Measurements from ENCODE around the gene SDF4. TPM values are rescaled to one million over a fixed set of nuclear protein-coding genes. Genes with fewer than 3 reads are reported as not detected.

The SDF4 gene
- total and polyA plus RNA-seq, 2 of the 8 experiments (the other 6 are each of a cell fraction or from before 2014, with no cell fraction given) = 45.5 to 75.6 TPM

DNA sequence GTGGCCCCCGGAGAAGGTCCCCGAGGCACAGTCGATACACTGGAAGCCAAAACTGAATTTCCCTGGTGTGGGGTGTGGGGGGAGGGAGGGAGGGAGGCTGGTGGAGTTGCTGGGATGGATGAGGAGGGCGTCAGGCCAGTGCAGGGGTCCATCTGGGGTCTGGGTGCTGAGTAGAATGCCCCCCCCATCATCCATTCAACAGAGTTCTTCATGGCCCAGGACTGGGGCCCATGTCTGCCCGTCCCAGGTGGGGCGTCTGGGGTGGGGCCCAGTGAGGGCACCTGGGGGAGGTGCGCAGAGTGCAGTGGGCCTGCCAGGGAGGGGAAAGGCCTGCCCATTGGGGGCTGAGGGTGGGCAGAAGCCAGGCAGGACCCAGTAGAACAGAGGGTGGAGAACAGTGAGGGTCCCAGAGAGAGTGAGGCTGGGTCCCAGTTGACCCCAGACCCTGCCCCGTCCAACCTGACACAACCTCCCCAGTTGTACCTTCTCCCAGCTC, 27.3 kb downstream of the SDF4 start (continued):
- TF ChIP-seq, protein P1, sequence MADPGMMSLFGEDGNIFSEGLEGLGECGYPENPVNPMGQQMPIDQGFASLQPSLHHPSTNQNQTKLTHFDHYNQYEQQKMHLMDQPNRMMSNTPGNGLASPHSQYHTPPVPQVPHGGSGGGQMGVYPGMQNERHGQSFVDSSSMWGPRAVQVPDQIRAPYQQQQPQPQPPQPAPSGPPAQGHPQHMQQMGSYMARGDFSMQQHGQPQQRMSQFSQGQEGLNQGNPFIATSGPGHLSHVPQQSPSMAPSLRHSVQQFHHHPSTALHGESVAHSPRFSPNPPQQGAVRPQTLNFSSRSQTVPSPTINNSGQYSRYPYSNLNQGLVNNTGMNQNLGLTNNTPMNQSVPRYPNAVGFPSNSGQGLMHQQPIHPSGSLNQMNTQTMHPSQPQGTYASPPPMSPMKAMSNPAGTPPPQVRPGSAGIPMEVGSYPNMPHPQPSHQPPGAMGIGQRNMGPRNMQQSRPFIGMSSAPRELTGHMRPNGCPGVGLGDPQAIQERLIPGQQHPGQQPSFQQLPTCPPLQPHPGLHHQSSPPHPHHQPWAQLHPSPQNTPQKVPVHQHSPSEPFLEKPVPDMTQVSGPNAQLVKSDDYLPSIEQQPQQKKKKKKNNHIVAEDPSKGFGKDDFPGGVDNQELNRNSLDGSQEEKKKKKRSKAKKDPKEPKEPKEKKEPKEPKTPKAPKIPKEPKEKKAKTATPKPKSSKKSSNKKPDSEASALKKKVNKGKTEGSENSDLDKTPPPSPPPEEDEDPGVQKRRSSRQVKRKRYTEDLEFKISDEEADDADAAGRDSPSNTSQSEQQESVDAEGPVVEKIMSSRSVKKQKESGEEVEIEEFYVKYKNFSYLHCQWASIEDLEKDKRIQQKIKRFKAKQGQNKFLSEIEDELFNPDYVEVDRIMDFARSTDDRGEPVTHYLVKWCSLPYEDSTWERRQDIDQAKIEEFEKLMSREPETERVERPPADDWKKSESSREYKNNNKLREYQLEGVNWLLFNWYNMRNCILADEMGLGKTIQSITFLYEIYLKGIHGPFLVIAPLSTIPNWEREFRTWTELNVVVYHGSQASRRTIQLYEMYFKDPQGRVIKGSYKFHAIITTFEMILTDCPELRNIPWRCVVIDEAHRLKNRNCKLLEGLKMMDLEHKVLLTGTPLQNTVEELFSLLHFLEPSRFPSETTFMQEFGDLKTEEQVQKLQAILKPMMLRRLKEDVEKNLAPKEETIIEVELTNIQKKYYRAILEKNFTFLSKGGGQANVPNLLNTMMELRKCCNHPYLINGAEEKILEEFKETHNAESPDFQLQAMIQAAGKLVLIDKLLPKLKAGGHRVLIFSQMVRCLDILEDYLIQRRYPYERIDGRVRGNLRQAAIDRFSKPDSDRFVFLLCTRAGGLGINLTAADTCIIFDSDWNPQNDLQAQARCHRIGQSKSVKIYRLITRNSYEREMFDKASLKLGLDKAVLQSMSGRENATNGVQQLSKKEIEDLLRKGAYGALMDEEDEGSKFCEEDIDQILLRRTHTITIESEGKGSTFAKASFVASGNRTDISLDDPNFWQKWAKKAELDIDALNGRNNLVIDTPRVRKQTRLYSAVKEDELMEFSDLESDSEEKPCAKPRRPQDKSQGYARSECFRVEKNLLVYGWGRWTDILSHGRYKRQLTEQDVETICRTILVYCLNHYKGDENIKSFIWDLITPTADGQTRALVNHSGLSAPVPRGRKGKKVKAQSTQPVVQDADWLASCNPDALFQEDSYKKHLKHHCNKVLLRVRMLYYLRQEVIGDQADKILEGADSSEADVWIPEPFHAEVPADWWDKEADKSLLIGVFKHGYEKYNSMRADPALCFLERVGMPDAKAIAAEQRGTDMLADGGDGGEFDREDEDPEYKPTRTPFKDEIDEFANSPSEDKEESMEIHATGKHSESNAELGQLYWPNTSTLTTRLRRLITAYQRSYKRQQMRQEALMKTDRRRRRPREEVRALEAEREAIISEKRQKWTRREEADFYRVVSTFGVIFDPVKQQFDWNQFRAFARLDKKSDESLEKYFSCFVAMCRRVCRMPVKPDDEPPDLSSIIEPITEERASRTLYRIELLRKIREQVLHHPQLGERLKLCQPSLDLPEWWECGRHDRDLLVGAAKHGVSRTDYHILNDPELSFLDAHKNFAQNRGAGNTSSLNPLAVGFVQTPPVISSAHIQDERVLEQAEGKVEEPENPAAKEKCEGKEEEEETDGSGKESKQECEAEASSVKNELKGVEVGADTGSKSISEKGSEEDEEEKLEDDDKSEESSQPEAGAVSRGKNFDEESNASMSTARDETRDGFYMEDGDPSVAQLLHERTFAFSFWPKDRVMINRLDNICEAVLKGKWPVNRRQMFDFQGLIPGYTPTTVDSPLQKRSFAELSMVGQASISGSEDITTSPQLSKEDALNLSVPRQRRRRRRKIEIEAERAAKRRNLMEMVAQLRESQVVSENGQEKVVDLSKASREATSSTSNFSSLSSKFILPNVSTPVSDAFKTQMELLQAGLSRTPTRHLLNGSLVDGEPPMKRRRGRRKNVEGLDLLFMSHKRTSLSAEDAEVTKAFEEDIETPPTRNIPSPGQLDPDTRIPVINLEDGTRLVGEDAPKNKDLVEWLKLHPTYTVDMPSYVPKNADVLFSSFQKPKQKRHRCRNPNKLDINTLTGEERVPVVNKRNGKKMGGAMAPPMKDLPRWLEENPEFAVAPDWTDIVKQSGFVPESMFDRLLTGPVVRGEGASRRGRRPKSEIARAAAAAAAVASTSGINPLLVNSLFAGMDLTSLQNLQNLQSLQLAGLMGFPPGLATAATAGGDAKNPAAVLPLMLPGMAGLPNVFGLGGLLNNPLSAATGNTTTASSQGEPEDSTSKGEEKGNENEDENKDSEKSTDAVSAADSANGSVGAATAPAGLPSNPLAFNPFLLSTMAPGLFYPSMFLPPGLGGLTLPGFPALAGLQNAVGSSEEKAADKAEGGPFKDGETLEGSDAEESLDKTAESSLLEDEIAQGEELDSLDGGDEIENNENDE (IDR thresholded peaks at IDR 0.05; ENCODE audit: insufficient replicate concordance, low read length) = no peak
- no peak for TF ChIP-seq RNF2 (IDR thresholded peaks at IDR 0.05; ENCODE audit: borderline replicate concordance, low read depth, low read length, missing control alignments, poor library complexity, severe bottlenecking)
- no peak for TF ChIP-seq GABPA (IDR thresholded peaks at IDR 0.05; ENCODE audit: borderline replicate concordance, insufficient read depth, low read length)
- no peak for TF ChIP-seq HDAC2 (IDR thresholded peaks at IDR 0.05; ENCODE audit: borderline replicate concordance in 1 of 2, low read depth in 2 of 2, low read length in 2 of 2)
- no peak for TF ChIP-seq JUND (IDR thresholded peaks at IDR 0.05; ENCODE audit: low read length)
- no peak for TF ChIP-seq BCL11A (IDR thresholded peaks at IDR 0.05; ENCODE audit: low read depth in 2 of 2, low read length in 2 of 2)
- TF ChIP-seq, protein P2, sequence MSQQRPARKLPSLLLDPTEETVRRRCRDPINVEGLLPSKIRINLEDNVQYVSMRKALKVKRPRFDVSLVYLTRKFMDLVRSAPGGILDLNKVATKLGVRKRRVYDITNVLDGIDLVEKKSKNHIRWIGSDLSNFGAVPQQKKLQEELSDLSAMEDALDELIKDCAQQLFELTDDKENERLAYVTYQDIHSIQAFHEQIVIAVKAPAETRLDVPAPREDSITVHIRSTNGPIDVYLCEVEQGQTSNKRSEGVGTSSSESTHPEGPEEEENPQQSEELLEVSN (IDR thresholded peaks at IDR 0.05) = no peak
- no peak for TF ChIP-seq MAFK (IDR thresholded peaks at IDR 0.05; ENCODE audit: low read depth, low read length)
- no peak for TF ChIP-seq RBBP5 (IDR thresholded peaks at IDR 0.05; ENCODE audit: borderline replicate concordance, low read depth, low read length)

Data from H1 (cell line).